Measurements from ENCODE around the gene SLCO2A1.

Gene SLCO2A1

DNA sequence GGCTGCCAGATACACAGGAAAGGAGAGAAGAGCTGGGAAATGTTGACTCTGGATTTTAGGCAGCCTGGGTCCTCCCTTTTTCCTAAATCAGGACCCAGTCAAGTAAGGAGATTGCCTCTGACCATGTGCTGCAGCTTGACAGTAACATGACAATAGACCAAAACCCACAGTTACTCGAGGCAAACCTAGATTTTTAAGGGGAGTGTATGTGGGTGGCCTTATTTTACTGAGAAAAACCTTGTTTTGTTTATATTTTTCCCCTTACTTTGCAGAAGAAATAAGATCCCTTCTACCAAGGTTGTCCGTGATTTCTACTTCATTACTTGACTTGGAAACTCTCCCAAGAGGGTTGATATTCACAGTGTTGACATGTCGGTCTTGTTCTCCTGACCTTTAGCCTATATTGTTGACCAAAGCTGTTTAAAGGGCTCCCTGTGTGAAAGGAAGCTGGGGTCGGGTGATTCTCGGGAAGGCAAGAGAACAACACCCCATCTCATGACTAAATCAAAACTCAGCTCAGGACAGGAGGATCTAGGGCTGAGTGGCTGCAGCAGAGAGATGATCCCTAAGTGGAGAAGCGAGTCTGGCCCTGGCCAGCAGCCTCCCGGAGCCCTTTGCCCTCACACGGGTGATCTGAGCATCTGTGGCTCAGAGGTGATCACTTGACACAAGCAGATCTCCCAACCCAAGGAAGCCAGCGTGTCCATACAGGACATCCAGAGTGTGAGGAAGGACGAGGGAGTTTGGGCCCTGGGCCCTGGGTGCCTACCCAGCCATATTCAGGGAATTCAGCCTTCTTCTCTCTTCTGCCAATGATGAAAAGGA is 31.0 kb upstream of the SLCO2A1 start:
- CTCF ChIA-PET: interaction anchor here (0.7 kb wide), 1 partner anchor 18 kb away, joined by 3 read pairs; no protein-coding TSS in a partner anchor

DNA sequence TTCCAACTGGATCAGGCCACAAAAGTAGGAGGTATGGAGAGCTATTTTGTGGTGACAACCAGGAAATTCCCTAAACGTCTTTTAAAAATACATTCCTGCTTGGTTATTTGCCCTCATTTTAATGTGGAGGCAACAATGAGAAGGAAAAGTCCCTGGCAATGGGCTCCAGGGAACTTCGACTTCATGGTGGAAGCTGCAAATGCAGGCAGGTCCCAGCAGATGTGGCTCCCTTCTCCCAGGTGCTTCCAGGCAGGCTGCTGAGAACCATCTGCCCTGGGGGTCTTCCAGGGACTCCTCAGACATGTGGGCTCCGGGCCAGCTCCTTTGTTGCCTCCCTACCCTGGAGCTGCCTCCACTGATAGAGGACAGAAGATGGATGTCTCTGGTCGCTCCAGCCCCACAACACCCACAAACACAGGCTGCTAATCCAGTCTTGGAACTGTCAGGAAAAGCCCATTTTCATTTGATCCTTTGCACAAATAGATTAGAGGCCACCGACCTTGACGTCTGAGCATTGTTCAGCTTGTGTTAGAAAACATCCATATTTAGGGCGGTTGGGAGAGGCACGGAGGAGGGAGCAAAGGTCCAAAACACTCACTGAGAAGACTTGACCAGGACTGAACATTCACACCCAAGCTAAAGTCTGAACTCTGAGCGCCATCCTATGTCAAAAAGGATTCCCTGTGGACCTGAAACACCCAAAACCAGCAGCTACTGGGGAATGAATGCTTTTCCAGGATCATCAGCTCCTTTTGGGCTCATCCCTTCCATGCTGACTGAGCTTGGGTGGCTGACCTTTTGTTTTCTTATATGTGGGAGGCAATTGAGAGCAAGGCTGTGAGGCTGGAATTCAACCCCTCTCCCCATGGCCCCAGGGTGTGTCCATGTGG is 30.2 kb upstream of the SLCO2A1 start:
- H3K27ac ChIP-seq: no peak overlapping the region
- ChIA-PET POLR2A (ENCODE audit: low non-redundant PET) (no interaction called here), CTCF (interaction anchor here (0.6 to 0.7 kb wide), 2 partner anchors 19 to 240 kb away, joined by 3 read pairs; no protein-coding TSS in a partner anchor)
- no peak for DNase-seq (ENCODE audit: low spot score)
- TF ChIP-seq, protein P1, sequence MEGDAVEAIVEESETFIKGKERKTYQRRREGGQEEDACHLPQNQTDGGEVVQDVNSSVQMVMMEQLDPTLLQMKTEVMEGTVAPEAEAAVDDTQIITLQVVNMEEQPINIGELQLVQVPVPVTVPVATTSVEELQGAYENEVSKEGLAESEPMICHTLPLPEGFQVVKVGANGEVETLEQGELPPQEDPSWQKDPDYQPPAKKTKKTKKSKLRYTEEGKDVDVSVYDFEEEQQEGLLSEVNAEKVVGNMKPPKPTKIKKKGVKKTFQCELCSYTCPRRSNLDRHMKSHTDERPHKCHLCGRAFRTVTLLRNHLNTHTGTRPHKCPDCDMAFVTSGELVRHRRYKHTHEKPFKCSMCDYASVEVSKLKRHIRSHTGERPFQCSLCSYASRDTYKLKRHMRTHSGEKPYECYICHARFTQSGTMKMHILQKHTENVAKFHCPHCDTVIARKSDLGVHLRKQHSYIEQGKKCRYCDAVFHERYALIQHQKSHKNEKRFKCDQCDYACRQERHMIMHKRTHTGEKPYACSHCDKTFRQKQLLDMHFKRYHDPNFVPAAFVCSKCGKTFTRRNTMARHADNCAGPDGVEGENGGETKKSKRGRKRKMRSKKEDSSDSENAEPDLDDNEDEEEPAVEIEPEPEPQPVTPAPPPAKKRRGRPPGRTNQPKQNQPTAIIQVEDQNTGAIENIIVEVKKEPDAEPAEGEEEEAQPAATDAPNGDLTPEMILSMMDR (conservative IDR thresholded peaks at IDR 0.05; ENCODE audit: low read depth): no peak

More for the DNA sequence above, 31.0 kb upstream of the SLCO2A1 start:
- TF ChIP-seq, protein P1 (conservative IDR thresholded peaks at IDR 0.05; ENCODE audit: low read depth): no peak
- POLR2A ChIA-PET (ENCODE audit: low non-redundant PET): no interaction called here
- no peak for DNase-seq (ENCODE audit: low spot score)
- H3K27ac ChIP-seq: no peak overlapping the region

DNA sequence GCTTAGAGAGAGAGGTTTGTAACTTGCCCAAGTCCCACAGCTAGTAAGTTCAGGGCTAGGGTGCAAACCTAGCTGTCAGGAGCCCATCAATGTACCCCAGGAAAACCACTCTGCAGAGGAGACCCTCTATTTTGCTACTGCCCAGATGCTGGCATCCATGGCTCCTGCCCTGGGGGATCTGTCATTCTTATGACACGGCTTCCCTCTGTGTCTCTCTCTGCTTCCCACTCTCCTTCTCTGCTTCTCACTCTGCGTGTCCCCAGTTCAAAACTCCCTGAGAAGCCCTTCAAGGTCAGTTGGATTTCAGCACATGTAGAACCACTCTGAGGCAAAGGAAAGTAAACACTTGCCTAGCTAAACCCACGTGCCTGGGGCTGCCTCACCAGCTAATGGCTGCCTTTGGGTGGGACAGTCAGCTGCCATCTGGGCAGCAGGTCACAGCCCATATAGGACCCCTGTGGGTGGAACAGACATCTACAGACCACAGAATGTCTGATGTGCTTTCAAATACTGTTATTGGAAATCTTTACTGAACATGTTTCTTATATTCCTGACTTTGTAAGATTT is 29.4 kb upstream of the SLCO2A1 start:
- ChIA-PET POLR2A (ENCODE audit: low non-redundant PET) (no interaction called here), CTCF (interaction anchor here (0.6 kb wide), 1 partner anchor 241 kb away, joined by 3 read pairs; no protein-coding TSS in a partner anchor)
- no peak for DNase-seq (ENCODE audit: low spot score)
- H3K27ac ChIP-seq: no peak overlapping the region
- TF ChIP-seq, protein P1 (conservative IDR thresholded peaks at IDR 0.05; ENCODE audit: low read depth): no peak

DNA sequence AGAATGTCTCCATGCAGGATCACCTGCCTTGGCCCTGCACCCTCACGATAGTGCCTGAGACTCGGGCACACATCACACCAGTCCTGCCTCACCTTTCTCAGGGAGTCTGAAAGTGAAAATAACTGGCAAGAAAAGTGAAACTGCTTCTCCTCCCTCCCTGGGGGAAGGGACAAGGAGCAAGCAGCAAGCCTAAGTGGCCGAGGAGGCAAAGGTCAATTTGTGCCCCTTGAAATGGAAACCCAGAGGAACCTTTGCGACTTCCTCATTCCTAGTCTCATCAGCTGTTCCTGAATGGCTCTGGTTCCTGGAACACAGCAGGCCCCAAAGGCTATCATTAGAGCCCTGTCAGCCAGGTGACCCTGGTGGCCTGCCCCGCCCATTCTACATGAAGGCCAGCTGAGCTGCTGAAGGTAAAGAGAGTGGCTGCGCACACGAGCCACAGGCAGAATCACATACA is 28.0 kb upstream of the SLCO2A1 start:
- TF ChIP-seq, protein P1 (conservative IDR thresholded peaks at IDR 0.05; ENCODE audit: low read depth): no peak
- POLR2A ChIA-PET (ENCODE audit: low non-redundant PET): no interaction called here
- no peak overlapping the region for H3K27ac ChIP-seq
- CTCF ChIA-PET: no interaction called here
- no peak for DNase-seq (ENCODE audit: low spot score)

DNA sequence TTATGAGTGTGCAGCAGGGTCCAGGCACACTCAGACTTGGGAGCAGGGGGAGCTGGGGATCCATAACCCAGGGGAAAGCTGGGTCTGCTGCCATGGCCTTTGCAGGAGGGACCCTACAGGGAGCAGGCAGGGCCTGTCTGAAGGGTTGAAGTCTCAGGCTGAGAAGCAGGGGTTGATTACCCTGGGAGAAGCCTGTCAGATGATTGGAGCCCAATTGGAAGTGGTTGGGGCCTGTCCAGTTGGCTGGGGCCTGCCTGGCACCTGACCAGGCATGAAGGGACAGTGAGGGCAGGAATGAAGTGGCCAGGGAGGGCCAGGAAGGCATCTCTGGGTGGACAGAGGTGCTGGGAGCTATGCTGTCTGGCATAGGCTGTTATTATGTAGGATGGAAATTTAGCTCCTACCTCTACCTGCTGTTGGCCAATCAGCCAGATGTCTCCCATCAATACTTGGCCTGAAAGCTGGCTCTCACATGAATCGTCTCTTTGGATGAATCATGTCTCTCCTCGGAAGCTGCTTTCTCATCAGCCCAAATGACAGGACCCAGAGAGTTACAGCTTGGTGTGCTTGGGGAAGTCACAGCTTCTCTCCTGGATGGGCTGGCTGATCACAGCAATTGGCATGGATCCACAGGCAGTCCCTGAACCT is 27.4 kb upstream of the SLCO2A1 start:
- ChIA-PET POLR2A (ENCODE audit: low non-redundant PET) (no interaction called here), CTCF (no interaction called here)
- H3K27ac ChIP-seq: no peak overlapping the region
- DNase-seq (ENCODE audit: low spot score): peak; percentile 13
- TF ChIP-seq, protein P1 (conservative IDR thresholded peaks at IDR 0.05; ENCODE audit: low read depth): no peak

Measured in RWPE1 (cell line).